ENCODE measurements around the gene ACP5. TPM values are rescaled to one million over a fixed set of nuclear protein-coding genes. Genes with fewer than 3 reads are reported as not detected.

The ACP5 gene
- total RNA-seq, 1 experiment from 2014 or later: 2.3 TPM

- Histone ChIP-seq H3K23me2 (ENCODE audit: insufficient read length, low read depth, low read length, poor library complexity, severe bottlenecking) (peaks cover 2% of the 10 kb centered on the region), H3K9ac (ENCODE audit: extremely low read depth, insufficient read length, low read length) (no peak overlapping the region), H3K4me2 (ENCODE audit: insufficient read depth, insufficient read length, low read length) (no peak overlapping the region), H3K23ac (ENCODE audit: insufficient read length, low read depth, low read length) (no peak overlapping the region), H4K5ac (ENCODE audit: insufficient read length, low read depth, low read length) (no peak overlapping the region), H3K14ac (ENCODE audit: insufficient read depth, low read length) (no peak overlapping the region), H4K91ac (ENCODE audit: insufficient read length, low read depth, low read length) (no peak overlapping the region), H2BK120ac (ENCODE audit: low read depth, low read length, poor library complexity, severe bottlenecking) (no peak overlapping the region), H2AFZ (ENCODE audit: low read length) (no peak overlapping the region), H2AK5ac (ENCODE audit: insufficient read length, low read length) (no peak overlapping the region), H3K18ac (ENCODE audit: insufficient read length, low read depth, low read length) (no peak overlapping the region), H3T11ph (ENCODE audit: low read length) (no peak overlapping the region), H3K4ac (ENCODE audit: low read depth, low read length) (no peak overlapping the region), H2BK5ac (ENCODE audit: insufficient read length, low read length) (no peak overlapping the region), H3K27me3 (ENCODE audit: insufficient read depth, low read length) (no peaks in the 10 kb centered on the region), H2BK15ac (ENCODE audit: low read depth, low read length) (no peak overlapping the region), H2BK12ac (ENCODE audit: insufficient read length, low read depth, low read length) (no peak overlapping the region), H3K79me1 (ENCODE audit: insufficient read depth, low read depth, low read length, poor library complexity, severe bottlenecking) (peaks cover 2% of the 10 kb centered on the region), H3K9me3 (ENCODE audit: control insufficient read depth, low read depth, low read length) (no peaks in the 10 kb centered on the region), H3K56ac (ENCODE audit: insufficient read length, low read depth, low read length) (no peak overlapping the region), H3K79me2 (ENCODE audit: insufficient read depth, low read length) (peaks cover 8% of the 10 kb centered on the region; the same call in 1 of the 2 replicates), H4K8ac (replicated peaks; ENCODE audit: insufficient read length, low read depth, low read length) (no peak overlapping the region), H3K4me1 (ENCODE audit: insufficient read depth, low read length) (no peaks in the 10 kb centered on the region), H3K27ac (ENCODE audit: insufficient read length, low read depth, low read length) (no peak overlapping the region), H2BK20ac (ENCODE audit: low read depth, low read length, poor library complexity, severe bottlenecking) (no peak overlapping the region), H4K20me1 (ENCODE audit: control insufficient read depth, insufficient read depth, insufficient read length) (no peaks in the 10 kb centered on the region)
- TF ChIP-seq CTCF (conservative IDR thresholded peaks at IDR 0.05): no peak
- DNase-seq: no peak
- WGBS (ENCODE audit: extremely low coverage, insufficient read length, low lambda C conversion rate): no CpG with 5 or more reads among the region's 4 CpGs
- no peaks in the 10 kb centered on the region for H3K9me3 Mint-ChIP-seq
- H3K27ac Mint-ChIP-seq: peak overlapping the region in 1 of 3 experiments; percentile 55; a peak in 1 of 7 replicates
- H3K4me3 Mint-ChIP-seq: no peak overlapping the region
- H3K27me3 Mint-ChIP-seq (ENCODE audit: low read depth): no peaks in the 10 kb centered on the region; the same call in none of the 2 replicates
- peaks cover 2 to 8% (median 7%) of the 10 kb centered on the region in 3 experiments; a peak in 4 of 7 replicates for H3K36me3 Mint-ChIP-seq (ENCODE audit: insufficient read depth in 1 of 3, low read depth in 3 of 3)
- H3K4me1 Mint-ChIP-seq: peaks cover 2 to 9% of the 10 kb centered on the region in 2 experiments; a peak in 3 of 4 replicates
Measured at GRCh38 chr19:11594084-11594483, 16.6 kb upstream of the ACP5 start.
